ENCODE data around the gene PLA2G5. TPM values are rescaled to one million over a fixed set of nuclear protein-coding genes. Genes with fewer than 3 reads are reported as not detected.

PLA2G5 gene
- total RNA-seq, 1 experiment from 2014 or later: not detected

DNA sequence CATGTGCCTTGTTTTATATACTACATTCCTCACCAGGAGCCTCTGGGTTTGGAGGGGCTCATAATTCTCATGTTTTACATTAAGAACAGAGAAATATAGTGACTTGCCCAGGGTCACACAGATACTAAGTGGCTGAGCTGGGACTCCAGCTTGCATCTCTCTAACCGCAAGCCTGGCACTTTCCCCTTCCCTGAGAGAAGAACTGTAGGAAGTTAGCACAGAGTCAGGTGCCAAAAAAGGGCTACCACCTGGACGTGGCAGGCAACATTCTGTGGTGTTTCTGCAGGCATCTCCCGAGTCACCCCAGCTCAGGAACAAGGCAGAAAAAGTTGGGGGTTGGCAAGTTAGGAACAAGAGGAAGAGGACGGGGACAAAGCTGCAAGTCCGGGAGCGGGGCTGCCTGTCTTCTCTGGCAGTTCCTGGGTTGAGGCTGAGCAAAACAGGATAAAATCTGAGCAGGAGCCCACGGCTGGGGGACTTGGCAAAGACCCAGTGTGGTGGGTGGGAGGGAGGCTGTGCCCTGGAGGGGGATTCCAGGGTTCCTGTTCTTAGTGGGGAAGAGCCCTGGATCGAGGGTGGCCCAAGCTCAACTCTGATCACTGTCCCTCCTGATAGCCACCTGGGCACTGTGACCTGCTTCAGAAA, 9.8 kb downstream of the PLA2G5 start:
- CTCF ChIA-PET: no interaction called here
- no peaks in the 10 kb centered on the region for H3K9me3 ChIP-seq
- Mint-ChIP-seq H3K27ac (ENCODE audit: unreplicated experiment) (no peak overlapping the region), H3K36me3 (ENCODE audit: insufficient read depth, unreplicated experiment) (no peaks in the 10 kb centered on the region), H3K27me3 (ENCODE audit: insufficient read depth, unreplicated experiment) (no peaks in the 10 kb centered on the region), H3K4me3 (ENCODE audit: unreplicated experiment) (no peak overlapping the region), H3K9me3 (ENCODE audit: unreplicated experiment) (peaks cover 8% of the 10 kb centered on the region), H3K4me1 (ENCODE audit: low read depth, unreplicated experiment) (no peaks in the 10 kb centered on the region)
- no peak overlapping the region for H3K4me3 ChIP-seq (ENCODE audit: low read depth, low read length)
- POLR2A ChIA-PET: no interaction called here
- H3K36me3 ChIP-seq (ENCODE audit: control insufficient read depth, insufficient read depth, low read length): no peaks in the 10 kb centered on the region
- DNase-seq: no peak
- peaks cover 11% of the 10 kb centered on the region for H3K4me1 ChIP-seq
- H3K27me3 ChIP-seq (replicated peaks; ENCODE audit: control insufficient read depth, insufficient read depth, low read length): no peaks in the 10 kb centered on the region
- intact Hi-C loops (cut with micrococcal nuclease; ENCODE audit: unreplicated experiment): no loop called here
- BruUV-seq (replicated peaks): no TSS peak
- no peak for TF ChIP-seq CTCF (IDR thresholded peaks at IDR 0.05; ENCODE audit: insufficient read depth in 1 of 2, low read depth in 1 of 2, low read length in 1 of 2, severe bottlenecking in 1 of 2, unreplicated experiment in 1 of 2)

DNA sequence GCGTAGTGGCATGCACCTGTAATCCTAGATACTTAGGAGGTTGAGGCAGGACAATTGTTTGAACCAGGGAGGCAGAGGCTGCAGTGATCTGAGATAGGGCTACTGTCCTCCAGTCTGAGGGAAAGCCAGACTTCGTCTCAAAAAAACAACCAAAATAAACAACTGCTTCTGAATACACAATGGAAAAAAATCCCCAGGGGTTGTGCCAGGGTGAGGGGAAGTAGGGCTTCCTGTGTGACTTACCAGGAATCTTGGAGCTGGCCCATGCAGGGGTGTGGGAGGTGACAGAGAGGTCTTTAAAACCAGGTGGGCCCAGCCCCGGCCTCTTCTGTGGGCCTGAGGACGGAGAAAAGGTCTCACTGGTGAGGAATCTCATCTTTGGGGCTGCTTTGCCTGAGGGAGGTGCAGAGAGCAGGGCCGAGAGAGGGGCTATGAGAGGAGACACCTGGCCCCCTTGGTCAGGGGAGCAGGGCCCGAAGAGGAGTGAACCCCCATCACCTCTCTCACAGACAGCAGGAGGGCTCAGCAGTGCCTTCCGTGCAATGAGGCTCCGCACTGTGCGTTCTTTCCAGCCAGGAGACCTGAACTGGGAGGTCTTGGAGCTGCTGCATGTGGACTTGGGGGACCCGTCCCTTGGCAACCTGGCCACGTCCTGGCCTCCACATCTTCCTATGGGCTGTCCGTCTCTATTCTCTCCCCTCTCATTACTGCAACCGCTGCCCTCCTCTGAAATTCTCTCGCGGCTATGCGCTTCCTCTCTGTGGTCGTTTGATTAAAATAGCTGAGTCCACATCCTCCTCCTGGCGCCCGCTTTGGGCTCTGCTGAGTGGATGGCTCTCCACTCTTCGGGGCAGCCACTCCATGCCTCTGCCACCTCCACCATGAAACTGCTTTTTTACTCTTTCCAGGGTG, 10.7 kb downstream of the PLA2G5 start:
- POLR2A ChIA-PET: no interaction called here
- BruUV-seq (replicated peaks): no TSS peak

More for the DNA sequence above, 10.7 kb downstream of the PLA2G5 start:
- Mint-ChIP-seq H3K27me3 (ENCODE audit: insufficient read depth, unreplicated experiment) (no peaks in the 10 kb centered on the region), H3K36me3 (ENCODE audit: insufficient read depth, unreplicated experiment) (no peaks in the 10 kb centered on the region), H3K4me1 (ENCODE audit: low read depth, unreplicated experiment) (no peaks in the 10 kb centered on the region), H3K27ac (ENCODE audit: unreplicated experiment) (no peak overlapping the region), H3K9me3 (ENCODE audit: unreplicated experiment) (peaks cover 8% of the 10 kb centered on the region), H3K4me3 (ENCODE audit: unreplicated experiment) (no peak overlapping the region)
- Histone ChIP-seq H3K36me3 (ENCODE audit: control insufficient read depth, insufficient read depth, low read length) (no peaks in the 10 kb centered on the region), H3K9me3 (no peaks in the 10 kb centered on the region), H3K4me3 (ENCODE audit: low read depth, low read length) (no peak overlapping the region), H3K4me1 (peaks cover 11% of the 10 kb centered on the region), H3K27me3 (replicated peaks; ENCODE audit: control insufficient read depth, insufficient read depth, low read length) (no peaks in the 10 kb centered on the region)
- DNase-seq: no peak
- CTCF ChIA-PET: no interaction called here
- intact Hi-C loops (cut with micrococcal nuclease; ENCODE audit: unreplicated experiment): no loop called here
- TF ChIP-seq CTCF (IDR thresholded peaks at IDR 0.05; ENCODE audit: insufficient read depth in 1 of 2, low read depth in 1 of 2, low read length in 1 of 2, severe bottlenecking in 1 of 2, unreplicated experiment in 1 of 2): no peak

Measured in Caco-2 (cell line).